ENCODE data around the gene PCSK4.
"Not testable (repeated sequence)": the region's sequence is repeated elsewhere in the genome, so short reads cannot be mapped to it uniquely, and the experiment has no call there.

PCSK4 gene

DNA sequence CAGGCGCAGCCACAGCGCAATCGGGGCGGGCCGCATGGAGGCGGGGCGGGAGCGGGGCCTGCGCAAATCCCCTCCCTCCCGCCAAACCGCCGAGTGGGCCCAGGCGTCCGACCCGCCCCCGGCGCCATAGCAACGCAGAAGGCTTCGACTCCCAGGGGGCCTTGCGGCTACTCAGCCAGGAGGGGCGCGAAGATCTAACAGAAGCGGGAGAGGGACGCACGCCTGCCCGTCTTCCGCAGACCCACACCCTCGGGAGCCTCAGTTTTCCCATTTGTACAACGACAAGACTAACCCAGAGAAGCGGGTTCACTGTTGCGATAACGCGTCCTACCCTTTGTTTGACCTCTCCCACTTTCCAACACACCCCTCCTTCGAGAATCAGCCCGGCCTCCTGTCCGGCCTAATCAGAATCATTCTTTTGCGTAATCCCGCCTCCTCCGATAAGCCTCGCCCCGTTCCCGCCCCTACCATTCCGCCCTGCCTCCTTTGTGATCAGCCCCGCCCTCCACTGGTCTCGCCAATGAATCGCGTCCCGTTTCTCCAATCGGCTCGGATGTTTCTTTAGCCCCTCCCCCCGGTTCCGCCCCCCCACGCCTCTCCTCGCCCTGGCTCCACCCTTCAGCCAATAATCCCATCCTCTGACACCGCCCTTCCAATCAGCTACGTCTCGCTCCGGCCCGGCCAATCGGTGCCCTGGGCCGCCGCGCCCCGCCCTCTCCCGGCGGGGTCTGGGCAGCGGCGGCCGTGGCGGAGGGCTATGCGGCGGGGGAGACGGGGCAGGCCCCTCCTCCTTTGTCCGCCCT is at the start of gene PCSK4:
Gene PCSK4 (minus strand): TSS at position 40 of the 803 bp plus-strand sequence. CDS start 4 bp downstream, at position 36.
- peak; percentile 95 for DNase-seq (ENCODE audit: low read depth, low spot score)

DNA sequence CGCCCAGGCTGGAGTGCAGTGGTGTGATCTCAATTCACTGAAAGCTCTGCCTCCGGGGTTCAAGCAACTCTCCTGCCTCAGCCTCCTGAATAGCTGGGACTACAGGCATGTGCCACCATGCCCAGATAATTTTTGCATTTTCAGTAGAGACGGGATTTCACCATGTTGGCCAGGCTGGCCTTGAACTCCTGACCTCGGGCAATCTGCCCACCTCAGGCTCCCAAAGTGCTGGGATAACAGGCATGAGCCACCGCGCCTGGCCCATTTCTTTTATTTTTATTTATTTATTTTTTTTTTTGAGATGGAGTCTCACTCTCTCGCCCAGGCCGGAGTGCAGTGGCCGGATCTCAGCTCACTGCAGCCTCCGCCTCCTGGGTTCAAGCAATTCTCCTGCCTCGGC is 49.6 kb upstream of the PCSK4 start:
- DNase-seq (ENCODE audit: low read depth, low spot score), result not testable (repeated sequence)

DNA sequence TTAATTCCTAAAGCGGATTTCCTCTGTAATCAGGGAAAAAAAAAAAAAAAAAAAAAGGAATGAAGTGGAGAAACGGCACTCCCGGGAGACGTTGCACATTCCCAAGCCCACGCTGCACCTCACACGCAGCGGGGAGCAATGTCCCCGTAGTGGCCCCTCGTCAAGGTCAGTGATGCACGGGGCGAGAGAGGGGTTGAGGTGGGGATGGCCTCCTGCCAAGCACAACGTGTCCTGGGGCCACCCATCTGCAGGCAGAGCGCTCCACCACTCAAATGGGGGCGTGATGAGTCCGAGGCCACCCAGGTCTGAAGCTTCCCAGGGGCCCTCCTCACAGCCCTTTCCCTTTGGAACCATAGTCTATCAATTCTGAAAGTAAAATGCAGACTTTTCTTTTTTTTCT is 48.8 kb upstream of the PCSK4 start:
- DNase-seq (ENCODE audit: low read depth, low spot score), result no peak

DNA sequence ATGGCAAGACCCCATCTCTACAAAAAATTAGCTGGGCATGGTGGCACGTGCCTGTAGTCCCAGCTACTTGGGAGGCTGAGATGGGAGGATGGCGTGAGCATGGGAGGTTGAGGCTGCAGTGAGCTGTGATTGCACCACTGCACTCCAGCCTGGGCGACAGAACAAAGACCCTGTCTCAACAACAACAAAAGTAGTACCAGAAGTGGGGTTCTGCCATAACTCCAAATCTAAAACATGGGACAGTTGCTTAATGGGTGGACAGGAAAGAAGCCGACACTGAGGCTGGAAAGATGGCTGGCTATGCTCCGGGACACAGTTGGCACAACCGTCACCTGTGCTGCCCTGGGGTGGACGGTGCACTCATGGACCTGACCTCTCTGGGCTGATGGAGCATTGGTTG is 45.5 kb upstream of the PCSK4 start:
- not testable (repeated sequence) for DNase-seq (ENCODE audit: low read depth, low spot score)

DNA sequence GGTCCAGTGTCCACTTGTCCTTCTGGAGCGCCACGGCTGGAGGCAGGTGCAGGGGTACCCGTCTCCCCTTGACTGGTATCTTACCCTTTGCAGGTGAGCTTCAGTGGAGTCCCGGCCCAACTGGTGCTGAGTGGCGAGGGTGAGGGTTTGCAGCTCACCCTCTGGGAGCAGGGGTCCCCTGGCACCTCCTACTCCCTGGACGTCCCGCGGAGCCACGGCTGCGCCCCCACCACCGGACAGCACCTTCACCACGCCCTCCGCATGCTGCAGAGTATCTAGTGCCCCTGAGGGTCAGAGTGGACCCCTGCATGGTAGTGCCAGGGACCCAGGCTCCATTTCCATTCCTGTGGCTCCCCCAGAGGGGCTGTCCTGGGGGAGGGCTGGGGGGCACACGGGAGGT is 44.8 kb upstream of the PCSK4 start:
- DNase-seq (ENCODE audit: low read depth, low spot score), result no peak

DNA sequence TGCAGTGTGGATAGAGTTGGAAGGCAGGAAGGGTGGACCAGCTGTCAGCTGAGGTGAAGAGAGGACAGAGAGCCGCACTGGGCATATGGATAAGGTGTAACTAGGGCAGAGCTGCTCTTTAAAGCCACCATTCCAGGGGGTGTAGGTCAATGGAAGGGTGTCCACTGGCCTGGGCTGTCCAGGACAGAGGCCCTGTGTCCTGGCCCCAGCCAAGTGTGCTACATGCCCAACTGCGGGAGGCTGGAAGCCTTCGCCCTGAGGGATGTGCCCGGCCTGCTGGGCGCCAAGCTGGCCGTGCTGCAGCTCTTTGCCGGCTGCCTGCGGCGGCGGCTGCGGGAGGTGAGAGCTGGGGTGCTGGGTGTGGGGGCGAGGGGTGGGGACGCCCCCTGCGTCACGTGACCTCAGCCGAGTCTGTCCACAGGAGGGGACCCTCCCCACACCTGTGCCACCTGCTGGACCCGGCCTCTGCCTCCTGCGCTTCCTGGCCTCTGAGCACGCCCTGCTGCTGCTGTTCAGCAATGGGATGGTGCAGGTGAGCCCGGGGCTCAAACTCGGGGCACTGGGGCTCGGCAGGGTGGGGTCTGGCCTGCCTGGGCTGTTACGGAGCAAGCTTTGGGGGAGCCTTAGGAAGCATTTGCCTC is 43.5 kb upstream of the PCSK4 start:
- no peak for DNase-seq (ENCODE audit: low read depth, low spot score)

DNA sequence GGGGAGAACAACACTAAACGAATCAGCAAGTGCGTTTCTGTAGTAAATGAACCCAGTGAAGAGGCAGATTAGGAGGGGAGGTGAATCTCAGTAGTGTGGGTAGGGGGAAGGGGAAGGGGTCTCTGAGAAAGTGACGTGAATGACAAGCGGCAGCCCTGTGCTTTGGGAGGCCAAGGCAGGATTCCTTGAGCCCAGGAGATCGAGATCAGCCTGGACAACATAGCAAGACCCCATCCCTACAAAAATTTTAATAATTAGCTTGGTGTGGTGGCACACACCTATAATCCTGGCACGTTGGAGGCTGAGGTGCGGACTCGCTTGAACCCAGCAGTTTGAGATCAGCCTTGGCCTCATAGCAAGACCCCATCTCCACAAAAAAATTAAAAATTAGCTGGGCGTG is 41.9 kb upstream of the PCSK4 start:
- DNase-seq (ENCODE audit: low read depth, low spot score), result no peak

DNA sequence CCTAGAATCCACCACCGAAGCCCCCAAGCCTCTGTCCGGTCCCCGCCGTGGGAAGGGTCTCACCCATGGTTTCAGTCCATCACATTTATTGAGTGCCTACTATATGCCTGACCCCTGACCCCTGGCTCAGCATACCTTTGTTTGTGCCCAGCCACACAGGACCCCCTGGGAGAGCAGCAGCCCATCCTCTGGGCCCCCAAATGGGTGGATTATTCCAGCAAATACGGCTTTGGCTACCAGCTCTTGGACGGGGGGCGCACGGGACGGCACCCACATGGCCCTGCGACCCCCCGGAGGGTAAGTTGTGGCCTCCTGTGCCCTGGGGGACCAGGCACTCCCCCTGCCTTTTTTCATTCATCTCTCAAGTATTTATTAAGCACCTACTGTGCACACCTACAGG is 41.4 kb upstream of the PCSK4 start:
- DNase-seq (ENCODE audit: low read depth, low spot score), result no peak

DNA sequence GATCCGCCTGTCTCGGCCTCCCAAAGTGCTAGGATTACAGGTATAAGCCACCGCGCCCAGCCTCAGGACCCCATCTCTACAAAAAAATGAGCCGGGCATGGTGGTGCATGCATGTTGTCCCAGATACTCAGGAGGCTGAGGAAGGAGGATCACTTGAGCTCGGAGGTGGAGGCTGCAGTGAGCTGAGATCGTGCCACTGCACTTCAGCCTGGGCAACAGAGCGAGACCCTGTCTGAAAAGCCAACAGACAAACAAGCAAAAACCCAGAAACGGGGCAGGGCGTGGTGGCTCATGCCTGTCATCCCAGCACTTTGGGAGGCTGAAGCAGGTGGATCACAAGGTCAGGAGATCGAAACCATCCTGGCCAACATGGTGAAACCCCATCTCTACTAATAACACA is 40.7 kb upstream of the PCSK4 start:
- not testable (repeated sequence) for DNase-seq (ENCODE audit: low read depth, low spot score)

DNA sequence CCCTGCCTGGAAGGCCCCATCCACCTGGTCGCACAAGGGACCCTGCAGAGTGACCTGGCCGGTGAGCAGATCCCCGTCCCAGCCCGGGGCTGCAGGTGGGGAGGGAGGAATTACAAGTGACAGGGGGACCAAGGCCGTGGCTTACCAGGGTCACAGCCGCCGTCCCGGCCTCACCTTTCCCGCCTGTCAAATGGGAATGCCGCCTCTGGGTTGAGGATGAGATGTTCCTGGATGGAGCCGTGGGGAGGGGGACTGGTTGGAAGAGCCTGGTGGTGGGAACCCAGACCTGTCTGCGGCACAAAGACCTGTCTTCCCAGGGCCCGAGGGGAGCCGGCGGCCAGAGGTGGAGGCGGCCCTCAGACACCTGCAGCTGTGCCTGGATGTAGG is 39.3 kb upstream of the PCSK4 start:
- no peak for DNase-seq (ENCODE audit: low read depth, low spot score)

DNA sequence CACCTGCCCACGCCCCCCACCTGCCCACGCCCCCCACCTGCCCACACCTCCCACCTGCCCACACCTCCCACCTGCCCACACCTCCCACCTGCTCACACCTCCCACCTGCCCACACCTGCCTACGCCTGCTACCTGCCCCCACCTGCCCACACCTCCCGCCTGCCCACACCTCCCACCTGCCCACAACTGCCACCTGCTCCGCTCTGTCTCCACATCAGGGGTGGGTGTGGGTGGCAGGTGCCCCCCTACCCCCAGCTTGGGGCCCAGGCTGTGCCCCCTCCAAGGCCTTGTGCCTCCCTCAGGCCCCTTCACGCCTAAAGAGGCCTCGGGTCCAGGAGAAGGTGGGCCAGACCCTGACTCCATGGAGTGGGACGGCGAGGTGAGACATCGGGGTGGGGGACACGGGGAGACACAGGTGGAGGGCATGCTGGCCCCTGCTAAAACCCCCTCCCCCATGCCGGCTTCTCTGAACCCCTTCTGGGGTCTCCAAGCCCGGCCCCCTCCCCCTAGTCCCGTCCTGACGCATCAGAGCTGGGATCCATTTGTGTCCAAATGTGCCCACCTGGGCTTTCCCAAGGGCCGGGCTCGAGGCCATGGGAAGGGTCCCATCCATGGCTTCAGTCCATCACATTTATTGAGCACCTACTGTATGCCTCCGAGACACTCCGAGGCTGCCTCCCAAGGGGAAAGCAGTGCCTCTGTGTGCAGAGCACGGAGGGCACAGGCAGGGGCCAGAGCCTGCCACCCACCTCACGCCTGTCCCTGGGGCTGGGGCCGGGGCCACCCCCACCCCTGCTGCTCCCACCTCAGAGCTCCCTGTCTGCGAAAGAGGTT is 38.7 kb upstream of the PCSK4 start:
- no peak for DNase-seq (ENCODE audit: low read depth, low spot score)

DNA sequence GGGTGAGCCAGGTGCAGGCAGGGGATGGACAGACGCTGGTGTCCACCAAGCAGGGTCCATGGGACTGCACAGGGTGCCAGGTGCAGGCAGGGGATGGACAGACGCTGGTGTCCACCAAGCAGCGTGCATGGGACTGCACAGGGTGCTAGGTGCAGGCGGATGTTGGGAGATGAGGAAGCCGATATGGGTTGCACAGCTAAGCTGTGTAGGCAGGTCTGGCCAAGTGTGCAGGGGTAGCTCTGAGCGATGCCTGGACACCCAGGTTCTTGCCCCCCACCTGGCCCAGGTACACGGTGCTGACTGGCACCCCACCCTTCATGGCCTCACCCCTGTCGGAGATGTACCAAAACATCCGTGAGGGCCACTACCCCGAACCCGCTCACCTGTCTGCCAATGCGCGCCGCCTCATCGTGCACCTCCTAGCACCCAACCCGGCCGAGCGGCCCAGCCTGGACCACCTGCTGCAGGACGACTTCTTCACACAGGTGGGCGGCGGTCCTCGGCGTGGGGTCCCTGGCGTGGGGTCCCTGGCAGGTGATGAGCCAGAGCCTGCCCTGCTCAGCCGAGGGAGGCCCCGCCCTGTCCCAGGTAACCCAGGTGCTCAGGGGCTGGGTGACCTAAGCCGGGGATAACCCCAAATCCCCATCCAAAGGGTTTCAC is 37.6 kb upstream of the PCSK4 start:
- DNase-seq (ENCODE audit: low read depth, low spot score), result no peak

DNA sequence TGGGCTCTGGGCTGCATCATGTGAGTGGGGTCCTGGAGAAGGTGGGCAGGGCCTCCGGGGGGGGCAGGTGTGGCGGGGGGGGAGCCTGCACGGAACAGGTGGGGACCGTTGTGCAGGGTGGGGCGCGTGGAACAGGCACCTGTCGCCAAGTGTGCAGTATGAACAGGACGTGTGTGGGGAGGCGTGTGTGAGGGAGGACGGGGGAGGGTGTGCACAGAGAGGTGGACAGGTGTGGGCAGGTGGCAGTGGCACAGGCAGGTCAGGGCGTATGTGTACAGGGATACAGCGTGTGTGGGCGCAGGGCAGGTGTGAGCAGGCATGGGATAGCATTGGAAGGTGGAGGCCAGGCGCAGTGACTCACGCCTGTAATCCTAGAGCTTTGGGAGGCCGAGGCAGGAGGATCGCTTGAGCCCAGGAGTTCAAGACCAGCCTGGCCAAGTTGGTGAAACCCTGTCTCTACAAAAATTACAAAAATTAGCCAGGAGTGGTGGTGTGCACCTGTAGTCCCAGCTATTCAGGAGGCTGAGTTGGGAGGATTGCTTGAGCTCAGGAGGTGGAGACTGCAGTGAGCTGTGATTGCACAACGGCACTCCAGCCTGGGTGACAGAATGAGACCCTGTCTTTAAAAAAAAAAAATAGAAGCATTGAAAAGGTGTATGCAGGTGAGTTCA is 37.0 kb upstream of the PCSK4 start:
- DNase-seq (ENCODE audit: low read depth, low spot score), result no peak

DNA sequence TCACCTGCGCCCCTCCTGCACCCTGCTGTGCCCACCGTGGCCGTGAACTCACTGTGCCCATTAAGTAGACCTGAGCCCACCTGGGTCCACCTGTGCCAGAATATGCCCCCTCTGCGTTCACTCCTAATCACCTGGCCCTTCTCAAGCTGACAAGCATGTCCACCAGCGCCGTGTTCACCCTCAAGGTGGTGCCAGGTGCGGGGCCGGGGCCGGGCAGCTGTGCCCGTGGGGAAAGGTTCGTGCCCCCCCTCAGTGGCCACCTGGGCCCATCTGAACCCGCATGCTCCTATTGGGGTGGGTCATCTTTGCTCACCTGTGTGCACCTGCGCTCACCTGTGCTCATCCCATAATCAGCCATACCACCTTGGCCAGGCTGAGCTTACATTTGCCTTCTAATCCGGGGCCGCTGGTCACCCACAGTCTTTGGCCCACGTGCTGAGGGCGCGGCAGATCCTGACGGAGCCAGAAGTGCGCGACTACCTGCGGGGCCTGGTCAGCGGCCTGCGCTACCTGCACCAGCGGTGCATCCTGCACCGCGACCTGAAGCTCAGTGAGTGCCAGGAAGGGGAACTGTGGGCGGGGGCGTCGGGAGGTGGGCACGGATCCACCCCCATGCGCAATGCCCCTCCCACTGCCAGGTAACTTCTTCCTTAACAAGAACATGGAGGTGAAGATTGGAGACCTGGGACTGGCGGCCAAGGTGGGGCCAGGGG is 36.1 kb upstream of the PCSK4 start:
- DNase-seq (ENCODE audit: low read depth, low spot score), result no peak

DNA sequence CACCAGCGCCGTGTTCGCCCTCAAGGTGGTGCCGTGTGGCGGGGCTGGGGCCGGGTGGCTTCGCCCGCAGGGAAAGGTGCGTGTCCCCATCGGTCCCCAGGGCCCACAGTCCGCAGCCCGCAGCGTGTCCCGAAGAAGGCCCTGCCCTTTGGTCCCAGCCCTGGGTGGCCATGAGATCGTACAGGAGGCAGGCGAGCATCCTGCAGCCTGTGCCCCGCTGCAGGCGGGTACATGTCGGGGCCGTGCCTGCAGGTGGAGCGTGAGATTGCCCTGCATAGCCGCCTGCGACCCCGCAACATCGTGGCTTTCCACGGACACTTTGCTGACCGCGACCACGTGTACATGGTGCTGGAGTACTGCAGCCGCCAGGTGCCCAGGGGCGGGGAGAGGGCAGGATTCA is 35.2 kb upstream of the PCSK4 start:
- DNase-seq (ENCODE audit: low read depth, low spot score), result no peak

DNA sequence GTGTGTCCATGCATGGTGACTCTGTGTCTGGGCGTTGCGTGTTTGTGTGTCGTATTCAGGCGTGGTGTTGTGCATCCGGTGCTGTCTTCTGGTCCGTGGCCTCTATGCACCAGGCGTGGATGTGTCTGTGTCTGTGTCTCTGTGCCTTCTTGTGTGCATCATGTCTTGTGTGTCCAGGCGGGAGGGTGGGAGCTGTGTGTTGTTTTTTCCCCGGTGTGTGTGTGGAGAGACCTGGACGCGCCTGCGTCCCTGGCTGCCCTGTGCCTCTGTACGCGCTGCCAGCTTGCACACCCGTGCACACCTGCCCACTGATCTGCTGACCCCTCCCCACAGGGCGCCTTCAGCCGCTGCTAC is 34.8 kb upstream of the PCSK4 start:
- no peak for DNase-seq (ENCODE audit: low read depth, low spot score)

DNA sequence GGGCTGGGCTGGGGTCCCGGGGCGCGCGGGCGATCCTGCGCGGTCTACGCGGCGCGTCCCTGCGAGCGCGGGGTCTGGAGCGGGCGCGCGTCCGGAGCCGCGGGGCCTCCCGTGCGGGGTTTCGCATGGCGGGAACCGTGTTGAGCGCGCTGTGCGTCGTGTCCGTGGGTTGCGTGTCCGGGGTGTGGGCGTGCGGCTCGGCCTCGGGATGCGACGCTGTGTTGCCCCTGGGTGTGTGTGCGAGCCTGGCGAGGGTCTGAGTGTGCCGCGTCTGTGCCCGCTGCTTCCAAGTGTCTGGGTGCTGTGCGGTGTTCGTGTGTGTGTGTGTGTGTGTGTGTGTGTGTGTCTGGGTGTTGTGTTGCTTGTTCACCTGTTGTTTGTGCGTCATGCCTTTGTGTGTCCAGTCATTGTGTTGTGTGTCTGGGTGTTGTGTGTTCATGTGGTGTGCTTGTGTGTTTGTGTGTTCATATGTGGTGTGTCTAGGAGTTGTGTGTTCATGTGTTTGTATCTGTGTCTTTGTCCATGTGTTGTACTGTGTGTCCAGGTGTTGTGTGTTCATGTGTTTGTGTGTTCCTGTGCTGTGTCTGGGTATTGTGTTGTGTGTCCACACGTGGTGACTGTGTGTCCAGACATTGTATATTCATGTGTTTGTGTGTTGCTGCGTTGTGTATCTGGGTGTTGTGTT is 34.3 kb upstream of the PCSK4 start:
- DNase-seq (ENCODE audit: low read depth, low spot score), result no peak

DNA sequence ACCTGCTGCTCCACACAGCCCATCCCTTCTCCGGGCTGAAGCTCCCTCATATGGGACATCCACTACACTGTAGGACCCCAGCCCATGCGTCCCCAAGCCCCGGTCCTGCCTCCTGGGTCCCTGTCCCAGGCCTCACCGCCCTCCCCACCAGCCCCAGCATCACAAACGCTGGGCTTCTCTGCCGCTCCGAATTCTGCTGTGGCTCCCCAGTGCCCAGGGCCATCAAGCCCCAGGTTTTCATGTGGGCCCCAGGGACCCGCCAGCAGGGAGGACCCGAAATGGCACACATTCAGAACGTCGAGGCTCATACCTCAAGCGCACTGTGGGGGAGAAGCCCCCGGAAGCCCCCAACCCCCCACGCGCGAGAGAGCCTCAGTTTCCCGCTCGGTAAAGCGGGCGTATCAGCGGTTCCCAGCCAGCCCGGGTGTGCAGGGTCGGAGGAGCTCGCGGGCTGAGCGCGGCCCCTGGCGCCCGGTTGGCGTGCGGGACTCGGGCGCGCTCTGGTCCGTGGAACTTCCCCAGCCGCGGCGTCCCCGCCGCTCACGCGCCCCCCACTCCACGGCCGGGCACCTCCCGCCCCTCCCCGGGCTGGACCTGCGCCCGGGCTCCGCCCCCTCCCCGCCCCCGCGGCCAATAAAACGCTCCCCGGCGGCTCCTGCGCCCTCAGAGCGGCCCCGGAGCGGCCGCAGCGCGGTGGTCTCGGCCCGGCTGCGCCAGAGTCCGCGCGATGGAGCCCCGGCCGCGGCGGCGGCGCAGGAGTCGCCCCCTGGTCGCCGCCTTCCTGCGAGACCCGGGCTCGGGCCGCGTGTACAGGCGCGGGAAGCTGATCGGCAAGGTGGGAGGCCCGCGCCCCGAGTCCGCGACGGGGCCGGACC is 33.5 kb upstream of the PCSK4 start, which contains the start of gene PLK5:
Gene PLK5 (plus strand): TSS at position 666 of the 875 bp plus-strand sequence. CDS start 2,920 bp downstream, outside the sequence.
- DNase-seq (ENCODE audit: low read depth, low spot score), result no peak

DNA sequence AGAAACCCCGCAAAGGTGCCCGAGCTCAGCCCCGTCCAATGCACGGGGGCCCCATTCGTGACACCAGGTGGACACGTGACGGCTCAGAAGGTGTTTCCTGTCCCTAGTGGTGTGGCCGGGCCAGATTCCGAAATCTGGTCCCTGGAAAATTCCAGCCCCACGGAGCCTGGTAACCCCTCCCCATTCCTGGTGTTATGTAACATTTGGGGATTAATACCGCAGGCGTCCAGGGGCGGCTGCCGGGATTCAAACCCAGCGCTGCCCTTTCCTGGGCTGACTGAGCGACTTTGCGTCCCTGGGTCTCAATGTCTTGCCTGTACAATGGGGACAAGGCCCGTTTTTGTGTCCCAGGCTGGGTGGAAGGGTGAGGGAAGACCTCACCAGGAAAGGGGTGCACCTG is 32.7 kb upstream of the PCSK4 start:
- DNase-seq (ENCODE audit: low read depth, low spot score), result no peak

Measured in activated CD4-positive, CD25-positive, alpha-beta regulatory T cell treated with anti-CD3 and anti-CD28 coated beads, Interleukin-2, amount 50 U/mL, for 16 hours (primary cell).